Measurements from ENCODE around the gene CNNM1. TPM values are rescaled to one million over a fixed set of nuclear protein-coding genes. Genes with fewer than 3 reads are reported as not detected.

CNNM1 gene
- total and polyA plus RNA-seq, 2 experiments from 2014 or later, result 1.1 to 2.1 TPM

GRCh38 chr10:99403674-99404073 lies 74.5 kb downstream of the CNNM1 start:
- Histone ChIP-seq H3K79me2 (ENCODE audit: insufficient read depth) (no peaks in the 10 kb centered on the region), H3K4me2 (ENCODE audit: unreplicated experiment) (no peak overlapping the region), H3K9ac (no peak overlapping the region), H3K27me3 (replicated peaks; ENCODE audit: insufficient read depth) (no peaks in the 10 kb centered on the region), H3K4me3 (no peak overlapping the region), H3K9me3 (ENCODE audit: low read depth) (no peaks in the 10 kb centered on the region), H2AFZ (no peak overlapping the region), H3K27ac (no peak overlapping the region), H3K4me1 (ENCODE audit: insufficient read depth) (no peaks in the 10 kb centered on the region), H3K9me2 (ENCODE audit: insufficient read depth) (no peaks in the 10 kb centered on the region), H3K36me3 (ENCODE audit: low read depth) (peaks cover 38% of the 10 kb centered on the region), H3F3A (ENCODE audit: insufficient read depth) (no peaks in the 10 kb centered on the region), H4K20me1 (ENCODE audit: insufficient read depth) (no peaks in the 10 kb centered on the region)
- DNase-seq, result no peak
- in situ Hi-C loops (cut with MboI), result no loop called here
- TF ChIP-seq EZH2 (IDR thresholded peaks at IDR 0.05; ENCODE audit: insufficient read depth, poor library complexity, severe bottlenecking) (no peak), EZH2phosphoT487 (IDR thresholded peaks at IDR 0.05; ENCODE audit: insufficient read depth, low read depth) (no peak)
- 90 to 98% methylated on average over 9 of the region's 9 CpGs for WGBS, 2 experiments (ENCODE audit: low coverage in 1 of 2, low lambda C conversion rate in 2 of 2, missing lambda C conversion rate in 2 of 2)

- no peaks in the 10 kb centered on the region for H4K20me1 ChIP-seq (ENCODE audit: insufficient read depth)
- in situ Hi-C loops (cut with MboI), result no loop called here
Observed at GRCh38 chr10:99406149-99406548, 77.0 kb downstream of the CNNM1 start.

GRCh38 chr10:99410146-99410545 lies 81.0 kb downstream of the CNNM1 start:
- Histone ChIP-seq H3K4me1 (ENCODE audit: insufficient read depth) (no peaks in the 10 kb centered on the region; the same call in 1 of the 2 replicates), H3K4me2 (ENCODE audit: unreplicated experiment) (no peak overlapping the region), H3K9me2 (ENCODE audit: insufficient read depth) (no peaks in the 10 kb centered on the region), H3K4me3 (no peak overlapping the region), H4K20me1 (ENCODE audit: insufficient read depth) (no peaks in the 10 kb centered on the region), H3K9me3 (ENCODE audit: low read depth) (no peaks in the 10 kb centered on the region), H3K27me3 (replicated peaks; ENCODE audit: insufficient read depth) (no peaks in the 10 kb centered on the region), H3F3A (ENCODE audit: insufficient read depth) (no peaks in the 10 kb centered on the region), H3K9ac (no peak overlapping the region), H3K36me3 (ENCODE audit: low read depth) (peaks cover 16% of the 10 kb centered on the region), H3K27ac (no peak overlapping the region), H2AFZ (no peak overlapping the region), H3K79me2 (ENCODE audit: insufficient read depth) (peaks cover 17% of the 10 kb centered on the region; the same call in 1 of the 2 replicates)
- in situ Hi-C loops (cut with MboI), result no loop called here
- 93 to 94% methylated on average over 1 of the region's 1 CpG for WGBS, 2 experiments (ENCODE audit: low coverage in 1 of 2, low lambda C conversion rate in 2 of 2, missing lambda C conversion rate in 2 of 2)
- TF ChIP-seq EZH2phosphoT487 (IDR thresholded peaks at IDR 0.05; ENCODE audit: insufficient read depth, low read depth) (no peak), EZH2 (IDR thresholded peaks at IDR 0.05; ENCODE audit: insufficient read depth, poor library complexity, severe bottlenecking) (no peak)
- DNase-seq, result no peak

More at GRCh38 chr10:99406149-99406548, 77.0 kb downstream of the CNNM1 start:
- no peaks in the 10 kb centered on the region for H3F3A ChIP-seq (ENCODE audit: insufficient read depth)
- H3K79me2 ChIP-seq (ENCODE audit: insufficient read depth), result peaks cover 11% of the 10 kb centered on the region; the same call in 1 of the 2 replicates
- TF ChIP-seq EZH2 (IDR thresholded peaks at IDR 0.05; ENCODE audit: insufficient read depth, poor library complexity, severe bottlenecking), result no peak
- TF ChIP-seq EZH2phosphoT487 (IDR thresholded peaks at IDR 0.05; ENCODE audit: insufficient read depth, low read depth), result no peak
- WGBS, 2 experiments (ENCODE audit: low coverage in 1 of 2, low lambda C conversion rate in 2 of 2, missing lambda C conversion rate in 2 of 2), result 96 to 100% methylated on average over 3 of the region's 3 CpGs
- H2AFZ ChIP-seq, result no peak overlapping the region
- DNase-seq, result no peak
- no peak overlapping the region for H3K27ac ChIP-seq
- H3K27me3 ChIP-seq (replicated peaks; ENCODE audit: insufficient read depth), result no peaks in the 10 kb centered on the region
- no peaks in the 10 kb centered on the region; the same call in 1 of the 2 replicates for H3K4me1 ChIP-seq (ENCODE audit: insufficient read depth)
- no peak overlapping the region for H3K4me3 ChIP-seq
- peaks cover 38% of the 10 kb centered on the region for H3K36me3 ChIP-seq (ENCODE audit: low read depth)
- no peaks in the 10 kb centered on the region for H3K9me3 ChIP-seq (ENCODE audit: low read depth)
- no peak overlapping the region for H3K9ac ChIP-seq
- H3K9me2 ChIP-seq (ENCODE audit: insufficient read depth), result no peaks in the 10 kb centered on the region
- no peak overlapping the region for H3K4me2 ChIP-seq (ENCODE audit: unreplicated experiment)

- Histone ChIP-seq H3K4me2 (ENCODE audit: unreplicated experiment) (no peak overlapping the region), H3K27ac (no peak overlapping the region), H3K27me3 (replicated peaks; ENCODE audit: insufficient read depth) (no peaks in the 10 kb centered on the region), H4K20me1 (ENCODE audit: insufficient read depth) (no peaks in the 10 kb centered on the region), H3K9ac (no peak overlapping the region), H3K4me3 (no peak overlapping the region), H3K79me2 (ENCODE audit: insufficient read depth) (peaks cover 17% of the 10 kb centered on the region; the same call in 1 of the 2 replicates), H3F3A (ENCODE audit: insufficient read depth) (no peaks in the 10 kb centered on the region), H3K9me2 (ENCODE audit: insufficient read depth) (no peaks in the 10 kb centered on the region), H3K4me1 (ENCODE audit: insufficient read depth) (no peaks in the 10 kb centered on the region; the same call in 1 of the 2 replicates), H3K9me3 (ENCODE audit: low read depth) (no peaks in the 10 kb centered on the region), H2AFZ (no peak overlapping the region), H3K36me3 (ENCODE audit: low read depth) (peaks cover 12% of the 10 kb centered on the region; the same call in 1 of the 2 replicates)
- 67 to 72% methylated on average over 4 of the region's 4 CpGs for WGBS, 2 experiments (ENCODE audit: low coverage in 1 of 2, low lambda C conversion rate in 2 of 2, missing lambda C conversion rate in 2 of 2)
- DNase-seq, result no peak
- in situ Hi-C loops (cut with MboI), result no loop called here
- no peak for TF ChIP-seq EZH2phosphoT487 (IDR thresholded peaks at IDR 0.05; ENCODE audit: insufficient read depth, low read depth)
- no peak for TF ChIP-seq EZH2 (IDR thresholded peaks at IDR 0.05; ENCODE audit: insufficient read depth, poor library complexity, severe bottlenecking)
Observed at GRCh38 chr10:99410876-99411275, 81.7 kb downstream of the CNNM1 start.
